Measurements from ENCODE around the gene DEFB115.
"Not testable (repeated sequence)": the region's sequence is repeated elsewhere in the genome, so short reads cannot be mapped to it uniquely, and the experiment has no call there.

DEFB115 gene

GRCh38 chr20:31278178-31278577 lies 20.7 kb downstream of the DEFB115 start:
- no peak for DNase-seq (ENCODE audit: low read depth)
- TF ChIP-seq, protein P1, sequence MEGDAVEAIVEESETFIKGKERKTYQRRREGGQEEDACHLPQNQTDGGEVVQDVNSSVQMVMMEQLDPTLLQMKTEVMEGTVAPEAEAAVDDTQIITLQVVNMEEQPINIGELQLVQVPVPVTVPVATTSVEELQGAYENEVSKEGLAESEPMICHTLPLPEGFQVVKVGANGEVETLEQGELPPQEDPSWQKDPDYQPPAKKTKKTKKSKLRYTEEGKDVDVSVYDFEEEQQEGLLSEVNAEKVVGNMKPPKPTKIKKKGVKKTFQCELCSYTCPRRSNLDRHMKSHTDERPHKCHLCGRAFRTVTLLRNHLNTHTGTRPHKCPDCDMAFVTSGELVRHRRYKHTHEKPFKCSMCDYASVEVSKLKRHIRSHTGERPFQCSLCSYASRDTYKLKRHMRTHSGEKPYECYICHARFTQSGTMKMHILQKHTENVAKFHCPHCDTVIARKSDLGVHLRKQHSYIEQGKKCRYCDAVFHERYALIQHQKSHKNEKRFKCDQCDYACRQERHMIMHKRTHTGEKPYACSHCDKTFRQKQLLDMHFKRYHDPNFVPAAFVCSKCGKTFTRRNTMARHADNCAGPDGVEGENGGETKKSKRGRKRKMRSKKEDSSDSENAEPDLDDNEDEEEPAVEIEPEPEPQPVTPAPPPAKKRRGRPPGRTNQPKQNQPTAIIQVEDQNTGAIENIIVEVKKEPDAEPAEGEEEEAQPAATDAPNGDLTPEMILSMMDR (IDR thresholded peaks at IDR 0.05; ENCODE audit: insufficient read depth, low read depth, low read length, missing control alignments) = no peak
- no peak overlapping the region for H3K4me3 ChIP-seq (ENCODE audit: low read length)

DNA sequence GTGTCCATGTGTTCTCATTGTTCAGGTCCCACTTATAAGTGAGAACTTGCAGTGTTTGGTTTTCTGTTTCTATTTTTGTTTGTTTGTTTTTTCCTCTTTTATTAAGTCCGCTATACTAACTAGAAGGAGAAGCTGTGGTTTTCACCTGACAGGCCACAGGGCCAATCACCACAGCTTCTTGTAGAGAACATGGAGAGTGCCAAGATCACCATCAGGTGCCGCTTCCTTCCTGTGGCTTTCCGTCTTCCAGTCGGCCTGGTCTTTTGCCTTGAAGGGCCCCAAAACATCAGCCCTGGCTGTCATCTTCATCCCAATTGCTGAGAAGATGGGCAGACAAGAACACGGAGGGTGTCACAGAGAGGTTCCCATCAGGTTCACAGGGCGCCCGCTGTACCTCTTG lies 27.5 kb downstream of the DEFB115 start:
- not testable (repeated sequence) for H3K4me3 ChIP-seq (ENCODE audit: low read length); DNase-seq (ENCODE audit: low read depth)

DNA sequence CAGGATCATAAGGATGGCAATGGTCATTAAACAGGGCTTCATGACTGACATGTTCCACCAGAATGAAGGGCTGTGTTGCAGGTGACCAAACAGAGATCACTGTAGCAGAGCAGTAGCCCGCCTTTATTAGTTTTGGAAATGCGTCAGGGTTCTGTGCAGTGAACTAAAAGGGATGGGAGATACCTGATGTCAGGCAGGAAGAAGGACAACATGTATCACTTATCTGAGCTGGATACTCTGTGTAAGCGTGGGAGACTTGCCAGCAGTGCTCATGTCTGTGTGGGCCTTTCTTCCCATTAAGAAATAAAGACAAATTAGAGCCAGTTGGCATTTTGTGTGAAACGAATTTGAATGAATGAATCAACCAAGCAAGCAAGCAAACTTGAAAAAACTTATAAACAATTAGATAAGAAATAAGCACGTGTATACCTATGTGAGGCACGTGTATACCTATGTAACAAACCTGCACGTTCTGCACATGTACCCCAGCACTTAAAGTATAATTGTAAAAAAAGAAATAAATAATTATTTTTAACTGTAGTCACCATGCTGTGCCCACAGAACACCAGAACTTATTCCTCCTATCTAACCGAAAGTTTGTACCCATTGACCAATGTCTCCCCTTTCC lies 51.2 kb downstream of the DEFB115 start, which contains the start of gene DEFB116:
TSS of gene DEFB116 (minus strand) at position 51 of the 628 bp plus-strand sequence. CDS start at position 51, 0 bp downstream.
- DNase-seq (ENCODE audit: low read depth) = no peak
- no peak within 1 kb of the TSS for H3K4me3 ChIP-seq (ENCODE audit: low read length)
- TF ChIP-seq, protein P1 (IDR thresholded peaks at IDR 0.05; ENCODE audit: insufficient read depth, low read depth, low read length, missing control alignments) = no peak

Measured in epithelial cell of esophagus (primary cell).